GM10266 (cell line): Measurements from ENCODE around the gene IL9.
"Not testable (repeated sequence)": the region's sequence is repeated elsewhere in the genome, so short reads cannot be mapped to it uniquely, and the experiment has no call there.

ENCODE experiments used
- DNase-seq: peaks from one replicate; pipeline ENCODE4 v3.0.0; 2012; ENCODE audit errors: extremely low spot score
- CTCF ChIP-seq: IDR thresholded peaks from 2 replicates; pipeline ENCODE4 v1.5.1; 2012; ENCODE audit warnings: mild to moderate bottlenecking, low read depth; ENCODE audit not compliant: control insufficient read depth, insufficient read depth; ENCODE audit errors: missing control alignments

Gene IL9

GRCh38 chr5:135862086-135862485 is 33.6 kb downstream of the IL9 start:
- TF ChIP-seq CTCF = no peak
- DNase-seq = no peak

DNA sequence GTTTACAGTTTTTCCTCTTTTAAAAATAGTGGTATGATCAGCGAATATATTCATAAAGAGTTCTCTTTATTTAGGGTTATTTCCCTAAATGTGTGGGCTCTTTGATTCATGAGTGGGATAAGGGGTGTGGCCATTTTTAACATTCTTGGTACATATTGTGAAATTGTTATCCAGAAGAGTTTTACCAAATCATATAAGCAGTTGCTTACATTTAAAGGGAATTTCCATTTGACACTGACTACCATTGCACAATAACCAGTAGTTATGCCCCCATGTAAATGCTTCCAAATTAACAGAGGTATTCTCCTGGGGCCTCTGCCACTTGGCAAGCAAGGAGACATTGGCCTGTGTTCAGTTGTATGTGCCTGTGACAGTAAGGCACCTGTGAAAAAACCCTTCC is 34.0 kb downstream of the IL9 start:
- DNase-seq = no peak
- TF ChIP-seq CTCF = no peak

DNA sequence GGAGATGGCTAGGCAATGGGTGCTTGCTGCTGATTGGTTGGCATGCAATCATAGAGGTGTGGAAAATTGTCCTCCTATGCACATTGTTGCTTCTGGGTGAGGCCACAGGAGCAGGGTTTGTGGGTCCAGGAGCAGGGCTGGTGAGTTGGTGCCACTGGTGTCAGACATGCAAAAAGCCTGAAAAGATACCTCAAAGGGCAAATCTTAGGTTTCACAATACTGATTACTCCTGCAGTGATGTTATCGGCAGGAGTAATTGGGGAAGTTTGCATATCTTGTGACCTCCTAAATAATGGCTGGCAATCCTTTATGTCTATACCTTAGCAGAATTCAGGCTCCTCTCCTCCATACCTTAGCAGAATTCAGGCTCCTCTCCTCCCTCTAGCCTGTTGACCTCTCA is 36.0 kb downstream of the IL9 start:
- no peak for TF ChIP-seq CTCF
- DNase-seq = no peak

DNA sequence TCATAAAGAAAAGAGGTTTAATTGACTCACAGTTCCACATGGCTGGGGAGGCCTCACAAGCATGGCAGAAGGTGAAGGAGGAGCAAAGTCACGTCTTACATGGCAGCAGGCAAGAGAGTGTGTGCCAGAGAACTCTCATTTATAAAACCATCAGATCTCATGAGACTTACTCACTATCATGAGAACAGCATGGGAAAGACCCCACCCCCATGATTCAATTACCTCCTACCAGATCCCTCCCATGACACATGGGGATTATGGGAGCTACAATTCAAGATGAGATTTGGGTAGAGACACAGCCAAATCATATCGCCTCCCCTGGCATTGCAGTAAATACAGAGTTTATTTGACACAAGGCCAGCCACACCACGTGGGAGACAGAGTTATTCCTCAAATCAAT is 36.5 kb downstream of the IL9 start:
- DNase-seq = not testable (repeated sequence)

- no peak for DNase-seq
- TF ChIP-seq CTCF = no peak
These were observed 37.9 kb downstream of the IL9 start for GRCh38 chr5:135857630-135858311.

DNA sequence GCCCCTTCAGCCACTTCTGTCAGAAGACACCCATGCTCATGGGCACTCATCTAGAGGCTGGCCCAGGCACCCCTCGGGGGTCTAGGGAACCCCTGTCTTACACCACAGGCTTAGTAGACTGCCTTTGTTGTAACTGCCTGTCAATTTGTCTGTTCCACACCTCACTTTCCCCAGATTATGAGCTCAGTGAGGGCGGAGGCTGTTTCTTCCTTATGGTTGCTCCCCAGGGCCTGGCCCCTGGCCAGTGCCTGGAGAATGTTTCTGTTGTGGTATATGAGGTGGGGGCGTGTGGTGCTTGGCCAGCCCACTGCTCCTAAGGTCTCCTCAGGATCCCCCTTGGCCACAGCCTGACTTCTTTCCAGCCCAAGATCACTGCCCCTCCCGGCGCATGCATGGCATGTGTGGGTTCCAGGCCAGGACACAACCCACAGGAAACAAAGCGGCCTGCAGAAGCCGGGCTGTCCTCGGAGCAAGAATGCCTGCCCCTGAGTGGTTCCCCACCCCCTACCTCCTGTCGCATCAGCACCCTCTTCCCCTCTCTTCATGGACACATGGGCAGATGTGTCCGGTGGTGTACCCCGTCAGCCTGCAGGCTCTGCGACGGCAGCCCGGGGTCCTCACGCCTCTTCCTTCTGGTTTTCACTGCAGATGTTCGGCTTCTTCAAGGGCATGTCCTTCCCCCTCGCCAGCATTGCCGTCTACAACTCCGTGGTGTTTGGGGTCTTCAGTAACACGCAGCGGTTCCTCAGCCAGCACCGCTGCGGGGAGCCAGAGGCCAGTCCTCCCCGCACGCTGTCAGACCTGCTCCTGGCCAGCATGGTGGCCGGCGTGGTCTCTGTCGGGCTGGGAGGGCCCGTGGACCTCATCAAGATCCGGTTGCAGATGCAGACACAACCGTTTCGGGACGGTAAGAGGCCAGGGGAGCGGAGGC is 43.5 kb downstream of the IL9 start:
- no peak for TF ChIP-seq CTCF

GRCh38 chr5:135851186-135851914 is 44.3 kb downstream of the IL9 start:
- no peak for DNase-seq
- no peak for TF ChIP-seq CTCF

More for the DNA sequence above, 43.5 kb downstream of the IL9 start:
- no peak for DNase-seq
